DMS 273 treated with DMSO at 0.1 percent for 48 hours (cell line): ENCODE measurements around the gene PLEKHM1.

Experiments
- DNase-seq: peaks from one replicate; lab custom pipeline; 2025; lab: John Stamatoyannopoulos, UW

Gene PLEKHM1

GRCh38 chr17:45427181-45427835 lies 63.2 kb downstream of the PLEKHM1 start:
- DNase-seq = no peak

DNA sequence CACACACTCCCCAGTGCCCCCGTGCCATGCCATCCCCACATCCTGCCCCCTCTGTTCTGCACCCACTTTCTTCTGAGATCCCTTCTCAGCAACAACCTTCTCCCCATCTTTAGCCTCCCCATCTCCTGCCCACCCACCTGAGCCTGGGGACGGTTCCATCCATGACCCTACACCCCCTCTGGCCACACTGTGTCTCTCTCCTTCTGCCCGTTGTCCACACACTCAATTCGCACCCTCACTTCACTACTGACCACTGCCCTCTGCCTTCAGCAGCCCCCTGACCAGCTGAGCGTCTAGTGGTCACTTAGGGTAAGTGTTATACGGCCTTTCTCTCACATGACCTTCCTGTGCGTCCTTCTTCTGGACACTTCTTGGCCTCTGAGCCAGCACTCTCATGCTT lies 64.0 kb downstream of the PLEKHM1 start:
- no peak for DNase-seq

GRCh38 chr17:45425984-45426413 lies 64.5 kb downstream of the PLEKHM1 start:
- DNase-seq = no peak

- DNase-seq = peak; percentile 48
Measured at GRCh38 chr17:45425125-45425983, 65.2 kb downstream of the PLEKHM1 start.

- DNase-seq = no peak
Measured at GRCh38 chr17:45424769-45425124, 65.8 kb downstream of the PLEKHM1 start.

- DNase-seq = no peak
Measured at GRCh38 chr17:45423975-45424335, 66.6 kb downstream of the PLEKHM1 start.

DNA sequence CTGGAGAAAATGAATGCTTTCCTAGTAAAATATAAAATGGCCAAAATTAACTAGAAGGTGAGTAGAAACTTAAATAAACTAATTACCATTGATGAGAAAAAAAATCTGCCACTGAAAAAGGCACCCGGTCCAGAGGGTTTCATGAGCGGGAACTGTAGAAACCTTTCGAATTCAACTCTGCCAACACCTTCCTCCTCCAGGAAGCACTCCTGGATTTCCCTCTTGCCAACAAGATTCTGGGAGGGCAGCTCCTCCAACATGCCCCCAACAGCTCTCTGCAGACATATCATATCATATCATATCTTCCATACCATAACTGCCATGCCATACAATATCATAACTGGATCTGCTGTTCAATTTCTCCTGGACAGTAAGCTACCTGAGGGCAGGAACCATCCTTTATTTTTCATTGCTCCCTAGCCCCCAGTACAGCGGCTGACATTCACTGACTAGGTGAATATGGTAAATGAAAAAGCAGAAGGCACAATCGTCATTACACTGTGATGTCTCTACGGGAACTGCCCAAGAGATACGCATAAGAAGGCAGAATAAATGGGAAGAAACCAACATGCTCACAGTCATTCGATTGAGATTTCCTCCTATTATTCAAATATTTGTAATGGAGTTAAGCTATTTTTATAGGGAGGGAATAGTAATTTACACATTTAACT lies 67.1 kb downstream of the PLEKHM1 start:
- DNase-seq = no peak

DNA sequence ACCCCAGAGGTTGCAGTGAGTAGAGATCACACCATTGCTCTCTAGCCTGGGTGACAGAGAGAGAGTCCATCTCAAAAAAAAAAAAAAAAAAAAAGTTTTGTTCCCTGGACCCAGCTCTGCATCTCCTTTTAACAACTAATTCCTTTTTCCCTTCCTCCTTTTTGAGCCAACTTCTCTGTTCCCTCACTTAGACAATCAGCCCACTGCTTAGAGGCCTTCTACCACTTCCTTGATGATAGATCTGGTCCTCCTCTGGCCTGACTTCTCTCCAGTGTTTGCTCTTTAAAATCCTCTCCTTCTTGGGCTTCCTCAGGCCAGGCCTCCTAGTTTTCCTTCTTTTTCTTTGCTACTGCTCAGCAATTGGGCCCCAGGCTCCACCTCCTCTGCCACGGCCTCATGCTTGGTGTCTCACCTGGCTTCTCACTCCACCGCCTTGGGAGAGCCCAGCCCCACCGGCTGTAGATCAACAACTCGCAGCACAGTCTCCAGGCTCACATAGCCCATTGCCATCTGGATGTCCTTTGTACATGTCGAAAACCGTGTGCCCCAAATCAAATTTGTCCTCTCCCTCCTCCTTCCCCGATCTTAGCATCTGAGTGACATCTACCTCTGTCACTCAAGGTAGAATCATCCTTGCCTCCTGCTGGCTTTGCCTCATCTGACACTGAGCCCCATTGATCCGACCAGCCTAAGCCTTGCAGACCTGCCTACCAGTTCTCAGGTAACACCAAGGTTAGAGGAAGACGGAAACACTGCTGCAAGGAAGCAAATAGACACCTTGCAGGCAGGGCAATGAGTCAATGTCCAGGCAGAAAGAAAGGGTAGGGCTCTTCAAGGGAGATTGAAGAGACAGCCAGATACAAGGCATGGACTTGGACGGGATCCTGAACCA lies 75.3 kb downstream of the PLEKHM1 start:
- DNase-seq = no peak

DNA sequence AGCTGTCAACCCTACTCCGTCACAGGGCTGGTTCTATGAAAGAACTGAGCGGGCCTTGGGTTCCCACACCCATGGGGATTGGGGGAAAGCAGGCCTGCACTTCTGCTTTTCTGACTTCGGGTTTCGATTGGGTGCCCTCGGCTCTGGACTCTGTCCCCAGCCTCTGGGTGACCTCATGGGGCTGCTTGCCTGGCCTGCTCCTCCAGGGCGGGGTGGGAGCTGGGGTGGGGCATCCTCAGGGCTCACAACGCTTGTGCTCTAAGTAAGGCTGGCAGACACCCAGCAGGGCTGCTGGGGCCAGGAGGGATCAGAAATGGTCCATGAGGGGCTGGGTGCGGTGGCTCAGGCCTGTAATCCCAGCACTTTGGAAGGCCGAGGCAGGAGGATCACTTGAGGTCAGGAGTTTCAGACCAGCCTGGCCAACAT lies 77.0 kb downstream of the PLEKHM1 start:
- DNase-seq = no peak

DNA sequence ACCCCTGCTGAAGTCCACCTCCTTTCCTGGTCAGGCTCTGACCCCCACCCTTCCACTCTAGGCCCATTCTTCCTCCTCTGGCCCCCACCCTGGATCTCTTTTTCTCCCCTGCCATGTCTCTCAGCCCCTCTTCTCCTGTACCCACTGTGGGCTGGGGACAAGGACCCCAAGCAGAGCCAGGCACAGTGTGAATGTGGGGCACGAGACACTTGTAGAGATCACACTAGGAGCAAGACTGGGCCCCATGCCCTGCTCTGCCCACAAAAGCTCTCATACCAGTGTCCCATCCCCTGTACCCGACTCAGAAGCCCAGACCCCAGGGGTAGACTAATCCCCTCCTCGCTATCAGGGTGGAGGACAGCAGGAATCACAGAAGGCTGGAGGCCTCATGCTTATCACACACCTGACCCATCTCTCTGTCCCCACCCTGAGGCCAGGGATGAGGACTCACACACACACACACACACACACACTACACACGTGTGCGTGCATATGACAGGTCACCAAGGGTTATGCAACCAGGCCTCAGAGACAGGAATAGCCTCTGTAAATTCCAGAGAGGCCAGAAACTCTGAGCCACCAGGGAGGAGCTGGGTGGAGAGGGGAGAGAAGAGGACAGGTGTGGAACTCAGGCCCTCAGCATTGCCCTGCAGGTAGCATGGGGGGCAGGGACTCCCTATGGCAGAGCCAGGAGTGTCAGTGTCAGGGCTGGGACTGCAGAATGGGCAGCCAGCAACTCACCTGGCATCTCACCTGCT lies 79.0 kb downstream of the PLEKHM1 start:
- no peak for DNase-seq

DNA sequence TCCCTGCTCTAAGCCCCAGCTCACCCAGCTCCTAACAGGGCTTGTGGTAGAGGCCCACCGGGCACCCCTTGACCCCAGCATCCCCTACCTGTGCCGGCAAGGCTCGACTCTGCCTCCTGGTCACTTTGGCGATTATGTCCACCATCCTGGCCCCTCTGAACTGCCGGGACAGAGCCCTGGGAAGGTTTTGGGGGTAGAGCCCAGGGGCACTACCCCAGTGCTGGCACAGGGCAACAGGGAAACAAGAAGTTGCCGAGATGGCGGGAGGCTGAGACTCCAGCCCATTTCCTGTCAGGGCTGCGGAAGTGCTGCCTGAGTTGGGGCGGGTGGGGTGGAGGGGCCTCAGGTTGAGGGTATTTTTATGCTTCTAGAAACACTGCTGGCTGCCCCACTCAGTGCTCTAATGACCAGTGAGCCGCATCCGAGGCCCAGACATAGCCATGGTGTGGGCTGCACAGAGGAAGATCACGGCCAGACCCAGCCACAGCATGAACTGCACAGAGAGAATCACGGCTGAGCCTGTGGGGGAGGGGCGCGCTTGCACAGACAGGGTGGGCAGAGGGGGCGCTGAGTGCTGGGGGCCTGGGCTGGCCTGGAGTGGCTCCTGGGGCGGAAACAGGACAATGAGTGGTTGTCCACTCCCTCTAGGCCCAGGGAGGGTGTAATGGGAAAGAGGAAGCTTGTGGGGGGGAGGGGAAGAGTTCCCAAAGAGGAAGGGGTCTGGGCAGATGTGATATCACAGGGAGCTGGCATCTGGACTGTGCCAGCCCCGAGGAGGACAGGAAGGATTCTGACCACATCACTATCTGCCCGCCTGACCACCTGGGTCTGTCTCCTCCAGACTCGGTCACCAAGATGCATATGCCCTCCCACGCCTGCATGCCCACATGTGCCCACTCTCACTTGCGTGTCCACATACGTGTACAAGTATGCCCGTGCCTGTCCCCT lies 80.1 kb downstream of the PLEKHM1 start:
- no peak for DNase-seq

GRCh38 chr17:45409659-45410076 lies 80.9 kb downstream of the PLEKHM1 start:
- no peak for DNase-seq

DNA sequence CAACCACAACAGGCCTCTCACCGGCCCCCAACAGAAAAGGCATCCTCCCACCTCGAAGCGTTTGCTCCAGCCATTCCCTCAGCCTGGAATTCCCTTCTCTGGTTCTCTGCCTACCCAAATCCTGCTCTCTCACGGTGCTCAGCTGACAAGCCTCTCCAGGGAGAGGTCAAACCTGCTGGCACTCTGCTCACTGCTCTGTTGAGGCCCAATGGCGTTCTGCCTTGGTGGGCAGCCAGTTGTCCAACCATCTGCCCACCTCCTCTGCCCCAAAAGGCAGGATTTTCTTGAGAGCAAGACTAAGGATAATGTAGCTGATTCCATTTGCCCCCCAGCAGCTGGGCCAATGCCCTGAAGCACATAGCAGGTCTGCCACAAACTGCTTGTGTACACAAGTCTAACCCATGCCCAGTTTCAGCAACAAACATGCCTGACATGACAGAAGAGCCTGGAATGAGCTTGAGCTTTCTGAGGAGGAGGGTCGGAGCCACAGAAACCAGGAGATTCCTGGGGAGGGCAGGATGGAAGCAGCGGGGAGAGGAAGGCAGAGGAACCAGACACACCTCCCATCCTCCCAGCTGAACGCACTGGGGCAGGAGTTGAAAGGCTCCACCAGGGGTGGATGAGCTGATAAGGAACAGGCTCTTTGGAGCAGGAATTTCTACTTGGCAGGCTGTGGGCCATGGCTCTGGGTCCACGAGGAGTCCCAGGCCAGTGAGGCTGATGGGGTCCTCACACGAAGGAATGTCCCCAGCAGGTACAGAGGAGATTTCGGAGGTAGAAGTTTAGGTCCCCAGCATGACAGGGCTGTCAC lies 81.7 kb downstream of the PLEKHM1 start:
- DNase-seq = peak; percentile 26

GRCh38 chr17:45406107-45406506 lies 84.4 kb downstream of the PLEKHM1 start:
- no peak for DNase-seq

DNA sequence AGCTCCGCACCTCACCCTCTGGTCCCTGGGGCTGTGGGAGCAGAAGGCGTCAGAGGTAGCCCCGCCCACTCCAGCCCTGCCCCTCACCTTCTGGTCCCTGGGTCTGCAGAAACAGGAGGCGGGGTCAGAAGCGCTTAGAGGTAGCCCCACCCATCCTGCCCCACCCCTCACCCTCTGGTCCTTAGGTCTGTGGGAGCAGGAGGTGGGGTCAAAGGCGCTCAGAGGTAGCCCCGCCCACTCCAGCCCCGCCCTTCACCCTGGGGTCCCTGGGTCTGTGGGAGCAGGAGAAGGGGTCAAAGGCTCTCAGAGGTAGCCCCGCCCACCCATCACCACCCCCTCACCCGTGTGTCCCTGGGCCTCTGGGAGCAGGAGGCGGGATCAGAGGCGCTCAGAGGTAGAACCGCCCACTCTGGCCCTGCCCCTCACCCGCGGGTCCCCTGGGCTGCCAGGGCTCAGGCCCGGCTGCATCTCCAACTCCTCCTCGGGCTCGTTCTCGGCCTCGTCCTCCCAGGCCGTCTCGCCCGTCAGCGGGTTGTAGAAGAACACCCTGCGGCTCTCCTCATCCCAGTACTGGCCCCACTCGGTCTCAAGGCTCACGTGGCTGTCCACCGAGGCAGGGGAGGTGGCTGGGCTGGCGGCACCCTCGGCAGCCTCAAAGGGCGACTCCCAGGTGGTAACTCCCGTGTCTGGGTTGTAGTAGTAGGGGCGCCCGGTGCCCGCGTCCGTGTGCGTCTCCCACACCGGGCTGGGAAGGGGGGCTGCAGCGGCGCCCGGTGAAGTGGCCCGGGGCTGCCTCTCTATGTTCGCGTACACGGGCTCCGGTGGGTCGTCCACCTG lies 85.1 kb downstream of the PLEKHM1 start:
- no peak for DNase-seq

GRCh38 chr17:45404870-45405249 lies 85.7 kb downstream of the PLEKHM1 start:
- no peak for DNase-seq

DNA sequence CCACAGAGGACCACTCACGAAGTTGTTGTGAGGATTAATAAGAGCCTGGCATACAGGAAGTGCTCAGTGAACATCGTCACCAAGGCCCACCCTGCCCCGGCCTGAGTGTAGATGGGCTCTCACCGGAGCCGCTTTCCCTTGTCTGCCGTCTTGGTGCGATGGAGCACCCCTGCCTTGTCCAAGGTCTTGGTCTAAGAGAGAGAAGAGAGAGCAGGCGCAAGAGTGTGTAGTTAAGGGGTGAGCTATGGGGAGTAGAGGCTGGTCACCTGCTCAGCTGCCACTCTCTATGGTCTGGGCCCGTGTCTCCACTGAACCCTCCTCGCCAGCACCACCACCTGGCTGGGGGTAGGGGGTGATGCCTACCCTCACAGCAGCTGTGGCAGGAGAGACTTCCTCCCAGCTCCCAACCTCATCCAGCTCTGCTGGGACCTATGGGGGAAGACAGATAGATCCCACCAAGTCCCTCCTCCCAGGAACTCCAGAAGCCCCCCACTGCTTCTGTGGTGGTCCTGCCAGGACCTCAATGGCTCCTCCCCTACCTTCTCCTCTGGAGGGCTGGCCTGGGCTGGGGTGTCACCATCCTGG lies 86.5 kb downstream of the PLEKHM1 start:
- no peak for DNase-seq

DNA sequence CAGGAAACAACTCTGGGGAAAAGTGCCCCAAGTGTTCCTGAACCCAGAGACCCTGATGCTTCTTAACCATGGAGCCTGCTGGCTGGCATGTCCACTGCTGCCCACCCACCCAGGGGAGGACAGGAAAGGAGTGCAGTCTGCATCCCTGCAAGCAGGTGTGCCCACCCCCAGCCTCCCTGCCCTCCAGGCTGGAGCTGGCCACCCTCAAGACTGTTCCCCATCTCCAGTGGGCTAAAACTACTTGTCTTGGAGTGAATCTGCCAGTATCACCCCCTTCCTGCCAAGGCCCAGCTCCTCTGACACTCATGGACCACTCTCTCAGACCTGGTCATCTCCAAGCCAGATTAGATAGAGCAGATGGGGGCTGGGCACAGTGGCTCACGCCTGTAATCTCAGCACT lies 87.6 kb downstream of the PLEKHM1 start:
- DNase-seq = no peak
